Naive thymus-derived CD4-positive, alpha-beta T cell (primary cell): ENCODE results near the gene HOXC11. TPM values are rescaled to one million over a fixed set of nuclear protein-coding genes. Genes with fewer than 3 reads are reported as not detected.
A peak's percentile ranks its signal among the peaks of the same experiment; 100 is the strongest.

Experiments used
- ATAC-seq: fragments of 150-1000 bp; cut with Tn5 transposase; 2 replicates; pipeline ENCODE4 v1.10.0; 2021; ENCODE audit warnings: mild to moderate bottlenecking, moderate library complexity
- CTCF ChIA-PET: fragments of 350-600 bp; sonication (Branson Sonifier 250); formaldehyde crosslinking; loops from one replicate; lab custom pipeline; 2021; ENCODE audit warnings: antibody characterized with exemption; lab: Charles Lee
- POLR2A ChIA-PET: fragments of 350-600 bp; sonication (Branson Sonifier 250); formaldehyde crosslinking; loops from one replicate; lab custom pipeline; 2021; ENCODE audit warnings: antibody characterized with exemption, inconsistent platforms; lab: Charles Lee
- DNase-seq, 9 donors: peaks; one replicate each; pipeline versions ENCODE4 v3.0.0 to v3.0.0-alpha.2; 2020 to 2022; ENCODE audit warnings: mixed read lengths in 1 of 9
- H3K27ac ChIP-seq: one replicate; pipeline ENCODE4 v1.7.0; 2013; ENCODE audit warnings: mild to moderate bottlenecking, low read depth, low read length, moderate library complexity
- H3K27me3 ChIP-seq, 2 donors: one replicate each; pipeline ENCODE4 v1.7.0; 2013; ENCODE audit warnings: low read length in 2 of 2, mild to moderate bottlenecking in 2 of 2, moderate library complexity in 2 of 2; ENCODE audit not compliant: control insufficient read depth in 2 of 2, insufficient read depth in 2 of 2
- H3K36me3 ChIP-seq, 3 experiments: 1 replicate in 2 of 3; 2 replicates in 1 of 3; pipeline ENCODE4 v1.7.0; 2013; ENCODE audit warnings: low read length in 3 of 3, mild to moderate bottlenecking in 3 of 3, moderate library complexity in 1 of 3; ENCODE audit not compliant: insufficient read depth in 3 of 3, control insufficient read depth in 2 of 3
- H3K4me1 ChIP-seq, 2 donors: one replicate each; pipeline ENCODE4 v1.7.0; 2013; ENCODE audit warnings: low read length in 2 of 2, mild to moderate bottlenecking in 2 of 2, moderate library complexity in 1 of 2; ENCODE audit not compliant: control insufficient read depth in 2 of 2, insufficient read depth in 2 of 2
- H3K4me3 ChIP-seq: 2 replicates; pipeline ENCODE4 v1.7.0; 2013; ENCODE audit warnings: mild to moderate bottlenecking, low read length
- H3K9me3 ChIP-seq, 3 experiments: 1 replicate in 2 of 3; 2 replicates in 1 of 3; pipeline ENCODE4 v1.7.0; 2013; ENCODE audit warnings: low read length in 3 of 3; ENCODE audit not compliant: control insufficient read depth in 2 of 3
- H3K27ac Mint-ChIP-seq, 9 donors: one replicate each; pipeline ENCODE4 v1.8.0; 2020 to 2022; ENCODE audit warnings: mixed read lengths in 9 of 9, mild to moderate bottlenecking in 8 of 9, moderate library complexity in 5 of 9, inconsistent platforms in 2 of 9
- H3K27me3 Mint-ChIP-seq, 5 donors: one replicate each; pipeline ENCODE4 v1.8.0; 2021 to 2022; ENCODE audit warnings: mixed read lengths in 5 of 5, mild to moderate bottlenecking in 1 of 5
- H3K36me3 Mint-ChIP-seq, 5 donors: one replicate each; pipeline ENCODE4 v1.8.0; 2020 to 2022; ENCODE audit warnings: mixed read lengths in 5 of 5, mild to moderate bottlenecking in 3 of 5, inconsistent platforms in 1 of 5
- H3K4me1 Mint-ChIP-seq, 7 donors: one replicate each; pipeline ENCODE4 v1.8.0; 2020 to 2022; ENCODE audit warnings: mixed read lengths in 7 of 7, mild to moderate bottlenecking in 3 of 7, inconsistent platforms in 1 of 7
- H3K4me3 Mint-ChIP-seq, 10 donors: one replicate each; pipeline ENCODE4 v1.8.0; 2020 to 2022; ENCODE audit warnings: mild to moderate bottlenecking in 10 of 10, mixed read lengths in 10 of 10, moderate library complexity in 6 of 10, inconsistent platforms in 2 of 10
- H3K9me3 Mint-ChIP-seq, 11 donors: one replicate each; pipeline ENCODE4 v1.8.0; 2020 to 2022; ENCODE audit warnings: mixed read lengths in 11 of 11, mild to moderate bottlenecking in 4 of 11, inconsistent platforms in 1 of 11, moderate library complexity in 1 of 11
- intact Hi-C, 2 donors: fragments of 100-400 bp; cut with micrococcal nuclease; formaldehyde crosslinking; loops; one replicate each; pipeline ENCODE4 v1.15.1; 2023
- polyA plus RNA-seq, 2 donors: library from polyadenylated mRNA; unstranded; fragments of 300-500 nt; fragmentation: Illumina TruSeq; gene quantifications; one replicate each; pipeline ENCODE4 v1.2.3, GENCODE V29; 2021
- total RNA-seq, 6 experiments: library from RNA in 5 of 6; stranded (reverse) in 5 of 6; gene quantifications; 1 replicate in 5 of 6; 2 replicates in 1 of 6; pipeline ENCODE4 v1.2.3 and lab custom pipeline; 2021 to 2026

Gene HOXC11
- total and polyA plus RNA-seq, 7 experiments from 2014 or later = not detected

DNA sequence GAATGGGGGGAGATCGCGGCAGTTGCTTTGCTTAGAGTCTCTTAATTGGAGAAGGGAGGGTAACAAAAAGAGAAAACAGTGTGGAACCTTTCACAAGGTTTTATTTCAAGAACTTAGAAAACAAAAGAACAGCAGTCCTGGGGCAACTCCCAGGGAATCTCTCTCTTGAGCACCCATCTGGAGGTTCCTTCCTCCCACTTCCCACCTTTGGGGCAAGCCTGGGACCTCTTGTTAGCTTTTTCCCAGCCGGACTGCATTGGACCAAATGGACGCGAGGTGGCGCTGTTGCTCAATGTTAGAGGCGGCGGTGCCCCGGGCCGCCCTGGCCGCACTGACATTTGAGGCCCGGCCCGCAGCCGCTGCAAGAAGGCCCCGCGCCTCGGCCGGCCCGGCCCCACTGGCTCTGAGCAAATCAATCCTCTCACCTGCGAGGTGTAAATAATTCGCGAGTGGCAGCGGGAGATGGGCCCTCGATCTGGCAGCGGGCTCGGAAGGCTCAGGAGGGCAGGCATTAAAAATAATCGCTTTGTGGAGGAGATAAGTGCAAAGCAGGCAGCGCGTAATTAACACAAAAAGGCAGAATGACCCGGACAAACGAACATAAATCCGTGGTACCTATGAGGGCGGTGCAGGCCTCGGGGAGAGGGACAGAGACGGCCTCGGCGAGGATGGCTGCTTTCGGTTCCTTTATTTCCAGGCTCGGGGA is 33.1 kb downstream of the HOXC11 start:
- peaks cover 90 to 97% (median 92%) of the 10 kb centered on the region in 5 donors for H3K27me3 Mint-ChIP-seq
- peak overlapping the region; percentile 79 to 91 (median 84) for H3K4me3 Mint-ChIP-seq
- Histone ChIP-seq H3K9me3 (no peaks in the 10 kb centered on the region), H3K27me3 (peaks cover 24 to 77% of the 10 kb centered on the region in 2 donors), H3K36me3 (no peaks in the 10 kb centered on the region), H3K4me3 (peak overlapping the region; percentile 45), H3K27ac (no peak overlapping the region), H3K4me1 (peaks cover 6 to 20% of the 10 kb centered on the region in 2 donors)
- peaks cover 0 to 2% (median 0%) of the 10 kb centered on the region in 11 donors for H3K9me3 Mint-ChIP-seq
- no peaks in the 10 kb centered on the region for H3K36me3 Mint-ChIP-seq
- H3K4me1 Mint-ChIP-seq = peaks cover 9 to 53% (median 23%) of the 10 kb centered on the region in 7 donors
- H3K27ac Mint-ChIP-seq = peak overlapping the region in 1 of 9 donors; percentile 6
- POLR2A ChIA-PET = interaction anchor here (0.7 kb wide), 1 partner anchor 210 kb away, joined by 3 read pairs; no protein-coding TSS in a partner anchor
- DNase-seq (peak; percentile 67 to 89 (median 79)), ATAC-seq (peak; percentile 90)
- intact Hi-C loops = loop anchor here (1.0 to 10.0 kb wide), 10 partner anchors 11 to 369 kb away; no protein-coding TSS in a partner anchor
- CTCF ChIA-PET = interaction anchor here (0.6 to 7.0 kb wide), 11 partner anchors 11 to 441 kb away, joined by 3 to 71 read pairs (median 5); partner anchors contain the start of gene SMUG1

DNA sequence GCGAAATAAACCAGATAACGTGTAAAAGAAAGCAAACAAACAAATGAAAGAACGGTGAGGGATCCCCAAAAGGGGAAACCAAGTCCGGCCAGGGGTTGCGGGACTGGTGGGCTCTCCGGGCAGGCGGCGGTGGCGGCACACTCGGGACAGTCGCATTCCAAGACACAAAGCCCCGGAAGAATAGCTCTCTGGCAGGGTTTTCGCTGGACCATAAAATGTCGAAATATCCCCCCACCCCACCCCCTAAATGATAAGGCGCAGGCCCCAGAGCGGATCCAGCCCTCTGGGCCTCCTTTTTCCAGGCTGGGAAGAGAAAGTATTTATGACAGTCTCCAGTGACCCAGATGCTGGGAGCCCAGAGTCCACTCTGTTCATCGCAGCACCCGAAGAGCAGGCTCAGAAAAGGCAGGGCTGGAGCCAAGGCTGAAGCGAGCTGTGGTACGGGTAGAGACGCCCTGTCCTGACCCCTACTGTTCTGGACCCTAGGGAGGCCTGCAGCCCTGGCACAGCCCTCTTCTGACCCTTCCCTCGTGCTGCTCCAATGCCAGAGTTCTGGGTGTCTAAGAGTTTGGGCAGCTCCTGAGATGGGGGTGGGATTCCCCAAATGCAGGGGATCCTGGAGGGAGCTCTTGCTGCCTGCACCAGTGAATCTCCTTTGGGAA is 33.8 kb downstream of the HOXC11 start:
- Mint-ChIP-seq H3K27me3 (peaks cover 90 to 97% (median 92%) of the 10 kb centered on the region in 5 donors), H3K27ac (peak overlapping the region in 1 of 9 donors; percentile 8), H3K36me3 (no peaks in the 10 kb centered on the region), H3K9me3 (no peaks in the 10 kb centered on the region), H3K4me3 (peak overlapping the region; percentile 79 to 91 (median 84)), H3K4me1 (peaks cover 15 to 60% (median 29%) of the 10 kb centered on the region in 7 donors)
- POLR2A ChIA-PET = no interaction called here
- peaks cover 29 to 78% of the 10 kb centered on the region in 2 donors for H3K27me3 ChIP-seq
- H3K4me3 ChIP-seq = peak overlapping the region; percentile 45
- H3K4me1 ChIP-seq = peaks cover 6 to 23% of the 10 kb centered on the region in 2 donors
- CTCF ChIA-PET = interaction anchor here (0.6 to 7.0 kb wide), 10 partner anchors 11 to 224 kb away, joined by 3 to 71 read pairs (median 4); partner anchors contain the start of gene SMUG1
- no peaks in the 10 kb centered on the region for H3K36me3 ChIP-seq
- ATAC-seq = no peak
- H3K9me3 ChIP-seq = no peaks in the 10 kb centered on the region
- intact Hi-C loops = loop anchor here (1.0 to 10.0 kb wide), 10 partner anchors 11 to 368 kb away; no protein-coding TSS in a partner anchor
- no peak overlapping the region for H3K27ac ChIP-seq
- DNase-seq = no peak

DNA sequence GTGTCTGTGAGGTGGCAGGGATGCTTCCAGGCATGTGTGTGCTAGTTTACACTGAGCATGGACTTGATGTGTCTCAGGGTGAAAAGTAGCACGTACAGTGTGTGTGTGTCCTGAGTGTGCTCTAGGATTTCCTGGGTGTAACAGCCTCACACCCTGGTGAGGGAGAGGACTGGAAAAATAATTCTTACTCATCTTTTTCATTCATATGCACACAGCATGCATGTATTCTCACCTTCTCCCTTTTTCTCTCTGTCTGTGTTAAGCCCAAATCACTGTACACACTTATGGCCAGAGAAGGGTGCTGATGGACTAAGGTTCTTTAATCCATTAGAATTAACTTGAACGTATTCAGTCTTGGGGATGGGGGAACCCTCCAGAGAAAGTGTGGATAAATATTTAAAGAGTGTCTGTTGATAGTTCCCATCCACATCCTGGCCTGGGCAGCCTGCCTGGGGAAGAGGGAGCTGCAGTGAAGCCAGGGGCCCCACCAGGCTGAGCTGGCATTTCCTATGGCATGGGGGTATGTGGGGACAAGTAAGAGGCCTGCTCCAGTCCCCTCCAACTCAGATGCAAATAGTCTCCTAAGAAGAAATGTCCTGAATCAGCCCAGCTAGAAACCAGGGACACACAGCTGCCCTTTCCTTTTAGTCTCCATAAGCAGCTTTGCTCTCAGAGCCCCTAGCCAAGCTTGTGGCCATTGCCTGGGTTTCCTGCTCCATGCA is 34.8 kb downstream of the HOXC11 start:
- intact Hi-C loops = loop anchor here (2.0 to 10.0 kb wide), 3 partner anchors 19 to 367 kb away; no protein-coding TSS in a partner anchor
- H3K27me3 Mint-ChIP-seq = peaks cover 90 to 97% (median 92%) of the 10 kb centered on the region in 5 donors
- Histone ChIP-seq H3K4me1 (peaks cover 6 to 23% of the 10 kb centered on the region in 2 donors), H3K36me3 (no peaks in the 10 kb centered on the region), H3K27ac (no peak overlapping the region), H3K27me3 (peaks cover 29 to 67% of the 10 kb centered on the region in 2 donors), H3K9me3 (no peaks in the 10 kb centered on the region), H3K4me3 (no peak overlapping the region)
- H3K4me3 Mint-ChIP-seq = peak overlapping the region in 5 of 10 donors; percentile 11 to 91 (median 40)
- no peaks in the 10 kb centered on the region for H3K36me3 Mint-ChIP-seq
- no peak for DNase-seq
- ATAC-seq = no peak
- H3K9me3 Mint-ChIP-seq = no peaks in the 10 kb centered on the region
- H3K27ac Mint-ChIP-seq = peak overlapping the region in 1 of 9 donors; percentile 8
- POLR2A ChIA-PET = no interaction called here
- CTCF ChIA-PET = interaction anchor here (1.0 to 7.0 kb wide), 7 partner anchors 25 to 223 kb away, joined by 3 to 71 read pairs (median 5); partner anchors contain the start of genes HOXC5 and SMUG1
- peaks cover 15 to 56% (median 28%) of the 10 kb centered on the region in 7 donors for H3K4me1 Mint-ChIP-seq

DNA sequence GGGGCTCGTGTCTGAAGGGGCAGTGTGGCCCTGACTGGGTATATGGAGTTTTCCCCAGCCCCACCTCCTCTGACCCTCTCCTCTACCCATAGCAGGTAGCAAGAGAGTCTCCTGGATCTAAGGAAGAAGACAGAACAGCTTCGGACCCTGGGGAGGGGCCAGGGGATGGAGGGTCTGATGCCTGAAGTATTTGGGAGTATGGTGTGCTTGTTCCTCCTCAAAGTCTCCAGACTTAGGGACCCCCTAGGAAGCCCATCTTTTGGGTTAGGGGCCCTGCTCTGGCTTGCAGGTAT is 35.3 kb downstream of the HOXC11 start:
- Mint-ChIP-seq H3K36me3 (no peaks in the 10 kb centered on the region), H3K27me3 (peaks cover 90 to 97% (median 92%) of the 10 kb centered on the region in 5 donors), H3K4me3 (peak overlapping the region in 4 of 10 donors; percentile 36 to 75 (median 53)), H3K27ac (no peak overlapping the region), H3K9me3 (no peaks in the 10 kb centered on the region), H3K4me1 (peaks cover 15 to 53% (median 28%) of the 10 kb centered on the region in 7 donors)
- intact Hi-C loops = loop anchor here (2.0 to 10.0 kb wide), 3 partner anchors 19 to 367 kb away; no protein-coding TSS in a partner anchor
- POLR2A ChIA-PET = no interaction called here
- CTCF ChIA-PET = interaction anchor here (1.1 to 7.0 kb wide), 4 partner anchors 25 to 199 kb away, joined by 5 to 71 read pairs (median 46); partner anchors contain the start of genes HOXC5 and SMUG1
- H3K27ac ChIP-seq = no peak overlapping the region
- DNase-seq (no peak), ATAC-seq (no peak)
- H3K4me3 ChIP-seq = no peak overlapping the region
- peaks cover 29 to 65% of the 10 kb centered on the region in 2 donors for H3K27me3 ChIP-seq
- H3K36me3 ChIP-seq = no peaks in the 10 kb centered on the region
- H3K9me3 ChIP-seq = no peaks in the 10 kb centered on the region
- peaks cover 6 to 23% of the 10 kb centered on the region in 2 donors for H3K4me1 ChIP-seq

DNA sequence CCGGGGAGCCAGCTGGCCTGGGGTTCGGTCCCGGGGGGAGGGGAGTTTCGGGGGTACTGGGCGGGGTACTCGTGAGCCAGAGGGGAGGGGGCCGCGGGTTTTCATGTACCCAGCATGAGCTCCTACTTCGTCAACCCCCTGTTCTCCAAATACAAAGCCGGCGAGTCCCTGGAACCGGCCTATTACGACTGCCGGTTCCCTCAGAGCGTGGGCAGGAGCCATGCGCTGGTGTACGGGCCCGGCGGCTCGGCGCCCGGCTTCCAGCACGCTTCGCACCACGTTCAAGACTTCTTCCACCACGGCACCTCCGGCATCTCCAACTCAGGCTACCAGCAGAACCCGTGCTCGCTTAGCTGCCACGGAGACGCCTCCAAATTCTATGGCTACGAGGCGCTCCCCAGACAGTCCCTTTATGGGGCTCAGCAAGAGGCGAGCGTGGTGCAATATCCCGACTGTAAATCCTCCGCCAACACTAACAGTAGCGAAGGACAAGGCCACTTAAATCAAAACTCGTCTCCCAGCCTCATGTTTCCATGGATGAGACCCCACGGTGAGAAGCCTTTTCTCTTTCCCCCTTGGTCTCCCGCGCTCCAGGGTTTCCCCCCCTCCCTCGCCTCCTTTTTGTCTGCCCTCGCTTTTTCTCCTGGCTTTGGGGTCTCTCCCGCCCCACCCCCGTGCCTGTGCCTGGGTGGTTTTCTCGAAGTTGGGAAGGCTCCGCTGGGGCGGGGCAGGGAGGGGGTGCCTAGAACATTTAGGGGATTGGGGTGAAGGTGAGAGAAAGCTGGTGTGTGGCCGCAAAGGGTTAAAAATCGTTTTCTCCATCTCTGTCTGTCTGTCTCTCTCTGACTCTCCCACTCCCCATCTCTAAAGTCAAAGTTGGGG is 36.5 kb downstream of the HOXC11 start:
- peak; percentile 31 for ATAC-seq
- H3K36me3 Mint-ChIP-seq = no peaks in the 10 kb centered on the region

More for the DNA sequence above, 36.5 kb downstream of the HOXC11 start:
- Histone ChIP-seq H3K36me3 (no peaks in the 10 kb centered on the region), H3K4me1 (peaks cover 6 to 23% of the 10 kb centered on the region in 2 donors), H3K27me3 (peaks cover 25 to 67% of the 10 kb centered on the region in 2 donors), H3K27ac (no peak overlapping the region), H3K9me3 (no peaks in the 10 kb centered on the region), H3K4me3 (no peak overlapping the region)
- peaks cover 87 to 97% (median 90%) of the 10 kb centered on the region in 5 donors for H3K27me3 Mint-ChIP-seq
- intact Hi-C loops = loop anchor here (2.0 to 10.0 kb wide), 3 partner anchors 17 to 365 kb away; no protein-coding TSS in a partner anchor
- POLR2A ChIA-PET = interaction anchor here (0.6 to 0.7 kb wide), 3 partner anchors 10 to 1905 kb away, joined by 3 read pairs; no protein-coding TSS in a partner anchor
- peak in 2 of 9 donors; percentile 33 to 43 for DNase-seq
- CTCF ChIA-PET = interaction anchor here (0.7 to 7.0 kb wide), 3 partner anchors 182 to 247 kb away, joined by 4 to 71 read pairs (median 55); partner anchors contain the start of gene SMUG1
- peaks cover 16 to 53% (median 28%) of the 10 kb centered on the region in 7 donors for H3K4me1 Mint-ChIP-seq
- H3K27ac Mint-ChIP-seq = peak overlapping the region in 3 of 9 donors; percentile 38 to 69 (median 55)
- H3K9me3 Mint-ChIP-seq = peaks cover 0 to 1% (median 0%) of the 10 kb centered on the region in 11 donors
- H3K4me3 Mint-ChIP-seq = peak overlapping the region; percentile 55 to 84 (median 76)
